HepG2 (cell line): ENCODE results near the gene TBC1D10B. TPM values are rescaled to one million over a fixed set of nuclear protein-coding genes. Genes with fewer than 3 reads are reported as not detected.

Experiments used
- CBX2 ChIP-seq, 2 experiments: fragments of 200-600 bp in 1 of 2; sonication (generic); formaldehyde crosslinking in 1 of 2; IDR thresholded peaks; 2 replicates each; pipeline versions ENCODE4 v1.7.0 to v1.8.1; 2018 to 2022; ENCODE audit warnings: low read depth in 2 of 2, low read length in 1 of 2, mild to moderate bottlenecking in 1 of 2, missing genetic modification reagents in 1 of 2
- CEBPB ChIP-seq: IDR thresholded peaks from 2 replicates; pipeline ENCODE4 v1.6.1; 2011; ENCODE audit warnings: low read depth, low read length, improper control_type of control experiment, borderline replicate concordance
- GATA4 ChIP-seq: sonication (generic); IDR thresholded peaks from 2 replicates; pipeline ENCODE4 v1.6.1; 2016; ENCODE audit warnings: antibody characterized with exemption, low read depth, borderline replicate concordance
- GLI4 ChIP-seq: sonication (generic); formaldehyde crosslinking; IDR thresholded peaks from 2 replicates; pipeline ENCODE4 v1.5.1; 2020; ENCODE audit warnings: missing genetic modification reagents, mild to moderate bottlenecking, moderate library complexity, borderline replicate concordance
- HNRNPK ChIP-seq: fragments of 200-400 bp; formaldehyde crosslinking; IDR thresholded peaks from 2 replicates; pipeline ENCODE4 v1.6.1; 2018; ENCODE audit warnings: low read length, low read depth, moderate library complexity, mild to moderate bottlenecking; ENCODE audit not compliant: poor library complexity, severe bottlenecking
- IRF9 ChIP-seq: sonication (generic); formaldehyde crosslinking; IDR thresholded peaks from 2 replicates; pipeline ENCODE4 v1.8.0; 2022; ENCODE audit warnings: missing genetic modification reagents, mild to moderate bottlenecking, borderline replicate concordance
- JUN ChIP-seq: sonication (generic); formaldehyde crosslinking; IDR thresholded peaks from 2 replicates; pipeline ENCODE4 v1.4.0; 2020; ENCODE audit warnings: mild to moderate bottlenecking, missing genetic modification reagents
- KAT7 ChIP-seq: IDR thresholded peaks from 2 replicates; pipeline ENCODE4 v1.6.1; 2018; ENCODE audit warnings: borderline replicate concordance, missing compliant biosample characterization
- KDM6A ChIP-seq: IDR thresholded peaks from 2 replicates; pipeline ENCODE4 v1.6.1; 2016; ENCODE audit warnings: low read depth
- MAFG ChIP-seq: sonication (generic); formaldehyde crosslinking; IDR thresholded peaks from 2 replicates; pipeline ENCODE4 v1.5.1; 2020; ENCODE audit warnings: mild to moderate bottlenecking, missing genetic modification reagents
- MXI1 ChIP-seq: IDR thresholded peaks from 3 replicates; pipeline ENCODE4 v1.6.1; 2012; ENCODE audit warnings: low read depth, low read length, inconsistent platforms, borderline replicate concordance
- NFKB2 ChIP-seq: sonication (generic); formaldehyde crosslinking; IDR thresholded peaks from 2 replicates; pipeline ENCODE4 v1.4.0; 2020; ENCODE audit warnings: missing genetic modification reagents, borderline replicate concordance
- NR2F2 ChIP-seq: IDR thresholded peaks from 2 replicates; pipeline ENCODE4 v1.6.1; 2012; ENCODE audit warnings: low read depth, inconsistent platforms, borderline replicate concordance
- RFX3 ChIP-seq: IDR thresholded peaks from 2 replicates; pipeline ENCODE4 v1.6.1; 2016; ENCODE audit warnings: missing biosample characterization, missing genetic modification reagents
- SALL2 ChIP-seq: sonication (generic); formaldehyde crosslinking; IDR thresholded peaks from 2 replicates; pipeline ENCODE4 v1.8.1; 2023; ENCODE audit warnings: mild to moderate bottlenecking, missing genetic modification reagents, inconsistent platforms
- SIN3B ChIP-seq: fragments of 150-350 bp; IDR thresholded peaks from 2 replicates; pipeline ENCODE4 v1.6.1; 2014; ENCODE audit warnings: low read length
- TEAD3 ChIP-seq: optimal IDR thresholded peaks from 2 replicates; pipeline ENCODE3; 2016; ENCODE audit warnings: borderline replicate concordance
- THAP11 ChIP-seq: IDR thresholded peaks from 2 replicates; pipeline ENCODE4 v1.6.1; 2016; ENCODE audit warnings: missing biosample characterization, missing genetic modification reagents
- ZFY ChIP-seq: sonication (generic); formaldehyde crosslinking; IDR thresholded peaks from 2 replicates; pipeline ENCODE4 v1.4.0; 2020; ENCODE audit warnings: missing genetic modification reagents
- ZNF143 ChIP-seq: sonication (generic); formaldehyde crosslinking; IDR thresholded peaks from 2 replicates; pipeline ENCODE4 v1.4.0; 2020; ENCODE audit warnings: missing genetic modification reagents
- ZNF180 ChIP-seq: sonication (generic); formaldehyde crosslinking; IDR thresholded peaks from 2 replicates; pipeline ENCODE4 v1.4.0; 2020; ENCODE audit warnings: low read depth, missing genetic modification reagents, borderline replicate concordance
- ZNF564 ChIP-seq: sonication (generic); formaldehyde crosslinking; IDR thresholded peaks from 2 replicates; pipeline ENCODE4 v1.8.1; 2023; ENCODE audit warnings: mild to moderate bottlenecking, missing genetic modification reagents
- ZNF629 ChIP-seq: sonication (generic); formaldehyde crosslinking; conservative IDR thresholded peaks from 2 replicates; pipeline ENCODE4 v1.5.0; 2020; ENCODE audit warnings: missing genetic modification reagents
- ZNF740 ChIP-seq: sonication (generic); formaldehyde crosslinking; IDR thresholded peaks from 2 replicates; pipeline ENCODE4 v1.4.0; 2020; ENCODE audit warnings: missing genetic modification reagents
- polyA plus RNA-seq, 8 experiments: library from polyadenylated mRNA; depleted of rRNA in 3 of 8; stranded (reverse) in 7 of 8; unstranded in 1 of 8; fragments of >200 nt; fragmentation: Illumina TruSeq in 4 of 8; extraction: Trizol in 4 of 8; gene quantifications; 2 replicates each; pipeline versions ENCODE4 v1.2.1 to v1.2.3, GENCODE V29; 2011 to 2016; ENCODE audit warnings: low read depth in 4 of 8, missing spikeins in 1 of 8, mixed read lengths in 1 of 8; ENCODE audit not compliant: insufficient read depth in 1 of 8
- total RNA-seq, 5 experiments: library from RNA; depleted of rRNA; stranded (reverse); fragments of >200 nt; fragmentation: Illumina TruSeq; extraction: Trizol; gene quantifications; 2 replicates each; pipeline ENCODE4 v1.2.3, GENCODE V29; 2016; ENCODE audit warnings: low read depth in 1 of 5
- TF ChIP-seq, protein P1 (sequence below): sonication (generic); formaldehyde crosslinking; conservative IDR thresholded peaks from 2 replicates; pipeline ENCODE4 v1.5.0; 2020; ENCODE audit warnings: missing genetic modification reagents

Gene TBC1D10B
- total and polyA plus RNA-seq, 2 of the 13 experiments (the other 11 are each of a cell fraction or from before 2014, with no cell fraction given): 15.7 to 24.8 TPM

DNA sequence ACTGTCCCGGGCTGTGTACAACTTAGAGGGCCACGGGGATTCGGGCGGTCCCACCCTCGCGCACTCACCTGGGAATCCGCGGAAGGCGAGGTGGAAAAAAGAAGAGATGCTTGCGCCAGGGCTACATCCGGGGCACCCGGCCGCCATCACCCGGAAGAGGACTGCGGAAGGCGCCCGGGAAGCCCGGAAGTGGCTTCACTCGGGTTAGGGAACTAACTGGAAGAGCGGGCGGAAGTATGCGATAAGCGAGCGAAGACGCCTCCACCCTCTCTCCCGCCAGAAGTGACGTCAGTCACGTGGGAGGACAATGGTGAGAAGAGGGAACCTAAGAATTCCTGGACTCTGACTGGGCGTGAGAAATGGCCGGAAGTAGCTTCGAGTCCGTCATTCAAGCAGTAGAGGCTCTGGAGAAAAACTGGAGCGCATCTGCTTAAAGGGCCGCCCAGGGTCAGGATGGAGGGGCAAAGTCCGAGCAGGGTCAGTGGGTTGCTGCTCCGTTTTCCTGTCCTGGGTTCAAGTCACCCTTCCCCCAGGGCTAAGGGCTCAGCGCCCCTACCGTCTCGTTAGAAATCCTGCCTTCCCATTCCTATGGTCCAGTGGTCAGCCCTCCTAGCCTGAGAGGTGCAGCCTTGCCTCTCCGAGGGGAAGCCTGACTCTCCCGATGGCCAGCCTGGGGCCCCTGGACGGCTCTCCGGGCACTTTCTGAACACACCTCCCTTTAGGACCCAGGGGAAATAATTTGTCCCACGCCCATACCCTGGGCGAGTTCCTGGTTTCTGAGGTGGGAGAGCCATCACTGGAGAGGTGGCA is 14.9 kb downstream of the TBC1D10B start, which contains the start of gene CD2BP2 (continued):
- peak; percentile 67 for TF ChIP-seq SALL2 (CRISPR knock-in tag)
- no peak for TF ChIP-seq CBX2 (IDR thresholded peaks at IDR 0.05; ENCODE audit: low read depth, low read length)
- no peak for TF ChIP-seq CBX2 (CRISPR knock-in tag; IDR thresholded peaks at IDR 0.05; ENCODE audit: low read depth)
- TF ChIP-seq JUN: peak; percentile 83
- TF ChIP-seq ZNF180 (CRISPR knock-in tag): no peak
- peak; percentile 63; the same call in 1 of the 2 replicates for TF ChIP-seq ZNF143 (CRISPR knock-in tag)
- peak; percentile 41; the same call in 1 of the 2 replicates for TF ChIP-seq ZNF740
- 0 out of 2 replicates have a peak, but pooled peaks have one; percentile 33 for TF ChIP-seq RFX3 (CRISPR knock-in tag)
- no peak for TF ChIP-seq KDM6A (CRISPR knock-in tag)
- TF ChIP-seq IRF9 (CRISPR knock-in tag): peak; percentile 86
- TF ChIP-seq, protein P1, sequence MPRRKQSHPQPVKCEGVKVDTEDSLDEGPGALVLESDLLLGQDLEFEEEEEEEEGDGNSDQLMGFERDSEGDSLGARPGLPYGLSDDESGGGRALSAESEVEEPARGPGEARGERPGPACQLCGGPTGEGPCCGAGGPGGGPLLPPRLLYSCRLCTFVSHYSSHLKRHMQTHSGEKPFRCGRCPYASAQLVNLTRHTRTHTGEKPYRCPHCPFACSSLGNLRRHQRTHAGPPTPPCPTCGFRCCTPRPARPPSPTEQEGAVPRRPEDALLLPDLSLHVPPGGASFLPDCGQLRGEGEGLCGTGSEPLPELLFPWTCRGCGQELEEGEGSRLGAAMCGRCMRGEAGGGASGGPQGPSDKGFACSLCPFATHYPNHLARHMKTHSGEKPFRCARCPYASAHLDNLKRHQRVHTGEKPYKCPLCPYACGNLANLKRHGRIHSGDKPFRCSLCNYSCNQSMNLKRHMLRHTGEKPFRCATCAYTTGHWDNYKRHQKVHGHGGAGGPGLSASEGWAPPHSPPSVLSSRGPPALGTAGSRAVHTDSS: 0 out of 2 replicates have a peak, but pooled peaks have one; percentile 23
- TF ChIP-seq ZFY: peak; percentile 81
- no peak for TF ChIP-seq HNRNPK
- TF ChIP-seq THAP11 (CRISPR knock-in tag): peak; percentile 94
- peak; percentile 90 for TF ChIP-seq TEAD3 (CRISPR knock-in tag)
- no peak; the same call in none of the 2 replicates for TF ChIP-seq ZNF564 (CRISPR knock-in tag)
- TF ChIP-seq ZNF629 (CRISPR knock-in tag): peak; percentile 42; the same call in 1 of the 2 replicates
- TF ChIP-seq CEBPB: peak; percentile 32; the same call in 1 of the 2 replicates
- TF ChIP-seq MAFG: no peak
- peak; percentile 78 for TF ChIP-seq KAT7 (CRISPR knock-in tag)
- TF ChIP-seq GLI4: peak; percentile 19; the same call in 1 of the 2 replicates
- 0 out of 2 replicates have a peak, but pooled peaks have one; percentile 28 for TF ChIP-seq NFKB2
- TF ChIP-seq MXI1: peak; percentile 87; the same call in 2 of the 3 replicates
- TF ChIP-seq SIN3B: peak; percentile 39; the same call in 1 of the 2 replicates
- peak; percentile 24; the same call in 1 of the 2 replicates for TF ChIP-seq NR2F2
- TF ChIP-seq GATA4: peak; percentile 50; the same call in 1 of the 2 replicates
